CD4-positive, alpha-beta T cell (primary cell): ENCODE results near the gene TUBGCP2. TPM values are rescaled to one million over a fixed set of nuclear protein-coding genes. Genes with fewer than 3 reads are reported as not detected.

Source experiments
- ATAC-seq: fragments of 200-7000 bp; cut with Tn5 transposase; one replicate; pipeline ENCODE4 v1.10.0; 2022; ENCODE audit warnings: mild to moderate bottlenecking; ENCODE audit not compliant: poor library complexity
- CTCF ChIA-PET: fragments of 350-600 bp; sonication (Branson Sonifier 250); formaldehyde crosslinking; loops from one replicate; lab custom pipeline; 2021; ENCODE audit warnings: antibody characterized with exemption, inconsistent platforms; lab: Charles Lee
- POLR2A ChIA-PET: fragments of 350-600 bp; sonication (Branson Sonifier 250); formaldehyde crosslinking; loops from one replicate; lab custom pipeline; 2021; ENCODE audit warnings: antibody characterized with exemption, inconsistent platforms; lab: Charles Lee
- DNase-seq, 14 experiments: peaks; one replicate each; pipeline ENCODE4 v3.0.0-alpha.2; 2013 to 2020; ENCODE audit warnings: mixed read lengths in 2 of 14
- H3K27ac ChIP-seq, 2 donors: one replicate each; pipeline versions ENCODE4 v1.5.1 to v1.7.0; 2013; ENCODE audit warnings: low read length in 2 of 2, low read depth in 1 of 2, mild to moderate bottlenecking in 1 of 2
- H3K27me3 ChIP-seq, 2 experiments: 1 replicate in 1 of 2; 2 replicates in 1 of 2; pipeline versions ENCODE4 v1.6.1 to v1.7.0; 2013; ENCODE audit warnings: low read length in 2 of 2, control low read depth in 1 of 2, mild to moderate bottlenecking in 1 of 2, moderate library complexity in 1 of 2; ENCODE audit not compliant: insufficient read depth in 2 of 2, control insufficient read depth in 1 of 2
- H3K36me3 ChIP-seq: one replicate; pipeline ENCODE4 v1.6.1; 2013; ENCODE audit warnings: low read length, control low read depth; ENCODE audit not compliant: insufficient read depth
- H3K4me1 ChIP-seq: one replicate; pipeline ENCODE4 v1.6.1; 2013; ENCODE audit warnings: low read length, control low read depth; ENCODE audit not compliant: insufficient read depth
- H3K4me3 ChIP-seq: one replicate; pipeline ENCODE4 v1.5.1; 2013; ENCODE audit warnings: mild to moderate bottlenecking, low read length, moderate library complexity
- H3K9me3 ChIP-seq, 2 experiments: 1 replicate in 1 of 2; 2 replicates in 1 of 2; pipeline versions ENCODE4 v1.6.1 to v1.7.0; 2013; ENCODE audit warnings: low read length in 2 of 2, mild to moderate bottlenecking in 2 of 2, control low read depth in 1 of 2, moderate library complexity in 1 of 2; ENCODE audit not compliant: control insufficient read depth in 1 of 2, insufficient read depth in 1 of 2
- H3K27ac Mint-ChIP-seq: one replicate; pipeline ENCODE4 v1.8.0; 2020; ENCODE audit warnings: mixed read lengths
- H3K27me3 Mint-ChIP-seq: one replicate; pipeline ENCODE4 v1.8.0; 2021; ENCODE audit warnings: mixed read lengths
- H3K36me3 Mint-ChIP-seq: one replicate; pipeline ENCODE4 v1.8.0; 2021; ENCODE audit warnings: low read depth, mixed read lengths
- H3K4me1 Mint-ChIP-seq: one replicate; pipeline ENCODE4 v1.8.0; 2021; ENCODE audit warnings: low read depth, mixed read lengths
- H3K4me3 Mint-ChIP-seq: one replicate; pipeline ENCODE4 v1.8.0; 2020; ENCODE audit warnings: mild to moderate bottlenecking, mixed read lengths
- H3K9me3 Mint-ChIP-seq: one replicate; pipeline ENCODE4 v1.8.0; 2020; ENCODE audit warnings: mixed read lengths
- intact Hi-C, 2 experiments: fragments of 100-400 bp; cut with DNase I in 1 of 2; cut with micrococcal nuclease in 1 of 2; formaldehyde crosslinking; loops; one replicate each; pipeline versions ENCODE4 v1.15.1 to v1.9.0; 2023 to 2025; cut with DNase I, micrococcal nuclease
- total RNA-seq, 174 experiments: library from RNA in 2 of 174; stranded (reverse) in 2 of 174; gene quantifications; one replicate each; pipeline ENCODE4 v1.2.3 and lab custom pipeline; 2021 to 2026
- TF ChIP-seq, protein P1 (sequence below): fragments of 200-600 bp; IDR thresholded peaks from one replicate; pipeline ENCODE4 v1.8.0; 2022; ENCODE audit warnings: antibody characterized with exemption, mild to moderate bottlenecking

Gene TUBGCP2
- total RNA-seq, 2 experiments from 2014 or later: 89.3 to 94.2 TPM

DNA sequence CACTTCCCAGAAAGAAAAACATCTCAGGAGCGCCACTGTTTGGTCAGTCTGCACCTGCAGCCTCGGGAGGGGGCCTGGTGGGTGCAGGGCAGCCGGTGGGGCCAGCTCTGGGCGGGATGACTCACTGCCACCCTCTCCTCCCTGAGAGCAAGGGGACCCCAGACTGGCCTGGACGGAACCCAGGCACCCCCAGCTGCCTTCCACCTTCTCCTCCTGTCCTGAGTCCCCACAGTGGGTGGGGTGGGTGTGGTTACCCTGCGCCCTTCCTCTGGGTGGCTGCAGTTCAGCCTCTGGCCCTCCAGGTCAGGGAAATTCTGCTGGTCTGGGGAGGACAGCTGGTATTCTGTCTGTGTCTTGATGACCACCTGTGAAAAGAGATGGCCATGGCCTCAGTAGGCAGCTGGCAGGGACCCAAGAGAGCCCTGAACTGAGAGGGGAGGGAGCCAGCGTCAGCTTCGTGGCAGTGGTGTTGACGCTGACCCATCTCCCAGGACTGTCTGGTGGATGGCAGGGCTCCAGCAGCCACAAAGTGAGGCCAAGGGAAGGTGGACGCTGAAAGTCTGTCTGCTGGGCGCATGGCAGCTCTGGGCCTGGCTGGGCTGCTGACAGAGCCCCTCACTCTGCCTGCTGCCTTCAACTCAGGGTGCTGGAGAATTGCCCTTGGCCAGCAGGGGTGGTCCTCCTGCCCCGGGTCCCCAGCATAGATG, 19.1 kb upstream of the TUBGCP2 start:
- ChIA-PET CTCF (no interaction called here), POLR2A (interaction anchor here (0.6 kb wide), 1 partner anchor 181 kb away, joined by 5 read pairs; no protein-coding TSS in a partner anchor)
- Histone ChIP-seq H3K4me3 (no peak overlapping the region), H3K9me3 (peaks cover 0 to 28% of the 10 kb centered on the region in 2 experiments), H3K27ac (no peak overlapping the region), H3K36me3 (no peaks in the 10 kb centered on the region), H3K4me1 (peaks cover 30% of the 10 kb centered on the region), H3K27me3 (peaks cover 42 to 43% of the 10 kb centered on the region in 2 experiments)
- H3K27ac Mint-ChIP-seq: no peak overlapping the region
- TF ChIP-seq, protein P1, sequence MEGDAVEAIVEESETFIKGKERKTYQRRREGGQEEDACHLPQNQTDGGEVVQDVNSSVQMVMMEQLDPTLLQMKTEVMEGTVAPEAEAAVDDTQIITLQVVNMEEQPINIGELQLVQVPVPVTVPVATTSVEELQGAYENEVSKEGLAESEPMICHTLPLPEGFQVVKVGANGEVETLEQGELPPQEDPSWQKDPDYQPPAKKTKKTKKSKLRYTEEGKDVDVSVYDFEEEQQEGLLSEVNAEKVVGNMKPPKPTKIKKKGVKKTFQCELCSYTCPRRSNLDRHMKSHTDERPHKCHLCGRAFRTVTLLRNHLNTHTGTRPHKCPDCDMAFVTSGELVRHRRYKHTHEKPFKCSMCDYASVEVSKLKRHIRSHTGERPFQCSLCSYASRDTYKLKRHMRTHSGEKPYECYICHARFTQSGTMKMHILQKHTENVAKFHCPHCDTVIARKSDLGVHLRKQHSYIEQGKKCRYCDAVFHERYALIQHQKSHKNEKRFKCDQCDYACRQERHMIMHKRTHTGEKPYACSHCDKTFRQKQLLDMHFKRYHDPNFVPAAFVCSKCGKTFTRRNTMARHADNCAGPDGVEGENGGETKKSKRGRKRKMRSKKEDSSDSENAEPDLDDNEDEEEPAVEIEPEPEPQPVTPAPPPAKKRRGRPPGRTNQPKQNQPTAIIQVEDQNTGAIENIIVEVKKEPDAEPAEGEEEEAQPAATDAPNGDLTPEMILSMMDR: no peak
- H3K36me3 Mint-ChIP-seq: peaks cover 3% of the 10 kb centered on the region
- DNase-seq: no peak
- H3K4me1 Mint-ChIP-seq: peaks cover 16% of the 10 kb centered on the region
- no peak overlapping the region for H3K4me3 Mint-ChIP-seq
- ATAC-seq: no peak
- H3K27me3 Mint-ChIP-seq: peaks cover 50% of the 10 kb centered on the region
- intact Hi-C loops: loop anchor here (2.0 to 5.0 kb wide), 3 partner anchors 51 to 109 kb away; partner anchors contain the start of genes MTG1 (in 1 of the 2) and PAOX (in 1 of the 2)
- H3K9me3 Mint-ChIP-seq: peaks cover 4% of the 10 kb centered on the region

DNA sequence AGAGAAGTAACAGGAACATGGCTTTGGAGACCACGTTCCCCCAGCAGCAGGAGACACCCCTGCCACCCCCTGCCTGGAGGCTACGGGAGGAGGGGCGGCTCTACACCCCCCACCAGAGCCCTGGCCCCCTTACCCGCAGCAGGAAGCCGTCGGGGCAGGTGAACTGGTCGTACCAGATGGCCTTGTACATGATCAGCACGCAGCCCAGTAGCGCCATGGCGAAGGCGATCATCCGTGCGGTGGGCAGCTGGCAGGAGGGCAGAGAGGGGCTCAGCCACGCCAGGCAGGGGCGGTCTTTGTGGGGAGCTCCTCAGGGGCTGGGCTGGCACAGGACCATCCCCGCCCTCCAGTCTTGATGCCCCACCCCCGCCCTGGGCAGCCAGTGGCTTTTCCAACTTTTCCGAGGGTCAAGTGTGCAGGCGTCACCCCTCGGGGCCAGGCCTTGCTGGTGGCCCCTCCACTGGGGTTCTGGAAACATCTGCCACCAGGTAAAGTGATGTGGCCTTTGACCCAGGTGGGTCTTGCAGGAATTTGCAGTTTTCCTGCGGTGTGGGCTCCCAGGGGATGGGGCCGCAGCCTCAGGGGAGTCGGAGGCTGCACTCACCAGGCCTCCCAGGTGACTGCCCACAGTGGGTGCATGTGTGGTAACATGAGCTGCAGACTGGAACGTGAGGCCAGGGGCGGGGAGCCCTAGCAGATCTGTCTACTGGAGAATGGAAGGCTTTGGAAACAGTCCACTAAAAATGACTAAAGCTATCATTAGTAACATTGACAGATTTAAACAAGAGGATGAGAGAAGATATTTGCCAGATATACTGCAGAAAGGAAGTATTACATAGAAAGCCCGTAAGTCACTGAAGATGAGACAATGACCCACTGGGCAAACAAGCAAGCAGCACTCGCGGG, 18.3 kb upstream of the TUBGCP2 start:
- Histone ChIP-seq H3K36me3 (no peaks in the 10 kb centered on the region), H3K27me3 (peaks cover 42 to 43% of the 10 kb centered on the region in 2 experiments), H3K4me3 (no peak overlapping the region), H3K27ac (no peak overlapping the region), H3K9me3 (peaks cover 0 to 28% of the 10 kb centered on the region in 2 experiments), H3K4me1 (peaks cover 30% of the 10 kb centered on the region)
- ChIA-PET POLR2A (no interaction called here), CTCF (no interaction called here)
- no peak for ATAC-seq
- intact Hi-C loops: loop anchor here in 1 of 2 experiments (5.0 kb wide), 2 partner anchors 65 to 110 kb away; partner anchors contain the start of gene MTG1
- TF ChIP-seq, protein P1: no peak
- no peak for DNase-seq
- Mint-ChIP-seq H3K9me3 (no peaks in the 10 kb centered on the region), H3K4me3 (no peak overlapping the region), H3K36me3 (no peaks in the 10 kb centered on the region), H3K27me3 (peaks cover 45% of the 10 kb centered on the region), H3K4me1 (peaks cover 12% of the 10 kb centered on the region), H3K27ac (no peak overlapping the region)

GRCh38 chr10:133326223-133326551, 17.5 kb upstream of the TUBGCP2 start:
- ChIA-PET CTCF (no interaction called here), POLR2A (no interaction called here)

More at GRCh38 chr10:133326223-133326551, 17.5 kb upstream of the TUBGCP2 start:
- ATAC-seq (no peak), DNase-seq (no peak)
- Mint-ChIP-seq H3K4me1 (peaks cover 12% of the 10 kb centered on the region), H3K36me3 (no peaks in the 10 kb centered on the region), H3K27ac (no peak overlapping the region), H3K9me3 (no peaks in the 10 kb centered on the region), H3K4me3 (peak overlapping the region; percentile 30), H3K27me3 (peaks cover 45% of the 10 kb centered on the region)
- TF ChIP-seq, protein P1: no peak
- intact Hi-C loops: loop anchor here in 1 of 2 experiments (5.0 kb wide), 2 partner anchors 66 to 111 kb away; partner anchors contain the start of gene MTG1
- H3K9me3 ChIP-seq: peaks cover 0 to 28% of the 10 kb centered on the region in 2 experiments
- H3K4me3 ChIP-seq: no peak overlapping the region
- peaks cover 42 to 43% of the 10 kb centered on the region in 2 experiments for H3K27me3 ChIP-seq
- peaks cover 30% of the 10 kb centered on the region for H3K4me1 ChIP-seq
- no peak overlapping the region for H3K27ac ChIP-seq
- H3K36me3 ChIP-seq: no peaks in the 10 kb centered on the region
